NCI-H1694 treated with DMSO at 0.1 percent for 48 hours (cell line): ENCODE results near the gene UFSP1.

ENCODE experiments used
- DNase-seq: peaks from one replicate; lab custom pipeline; 2025; lab: John Stamatoyannopoulos, UW

Gene UFSP1

DNA sequence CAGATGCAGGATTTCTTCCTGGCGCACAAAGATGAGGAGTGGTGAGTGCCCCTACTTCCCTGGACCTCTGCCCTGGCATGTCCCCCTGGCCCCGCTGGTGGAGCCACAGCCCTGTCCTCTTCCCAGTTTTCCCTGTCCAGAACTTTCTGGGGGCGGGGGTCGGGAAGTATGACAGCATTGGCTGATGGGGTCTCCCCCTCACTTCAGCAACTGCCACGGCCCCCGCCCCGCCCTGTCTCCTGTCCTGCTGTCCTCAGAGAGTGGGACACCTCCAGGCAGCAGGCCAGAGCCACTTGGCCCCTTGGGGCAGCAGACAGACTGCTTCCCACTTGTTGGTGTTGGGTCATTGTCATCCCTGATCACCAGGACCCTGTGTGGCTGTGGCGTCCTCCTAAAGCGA lies 7.3 kb downstream of the UFSP1 start:
- DNase-seq, result no peak

DNA sequence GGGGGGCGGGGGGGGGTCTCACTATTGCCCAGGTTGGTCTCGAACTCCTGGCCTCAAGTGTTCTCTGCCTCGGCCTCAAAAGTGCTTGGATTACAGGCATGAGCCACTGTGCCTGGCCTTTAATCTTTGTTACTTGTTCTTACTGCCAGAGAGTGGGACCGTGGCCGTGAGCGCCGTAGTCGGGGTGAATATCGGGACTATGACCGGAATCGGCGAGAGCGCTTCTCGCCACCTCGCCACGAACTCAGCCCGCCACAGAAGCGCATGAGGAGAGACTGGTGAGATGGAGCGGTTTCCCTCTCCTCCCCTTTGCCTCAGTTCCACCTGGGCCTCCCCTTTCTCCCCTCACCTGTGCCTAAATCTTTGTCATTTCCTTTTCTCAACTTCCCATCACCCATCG lies 8.4 kb downstream of the UFSP1 start:
- no peak for DNase-seq

DNA sequence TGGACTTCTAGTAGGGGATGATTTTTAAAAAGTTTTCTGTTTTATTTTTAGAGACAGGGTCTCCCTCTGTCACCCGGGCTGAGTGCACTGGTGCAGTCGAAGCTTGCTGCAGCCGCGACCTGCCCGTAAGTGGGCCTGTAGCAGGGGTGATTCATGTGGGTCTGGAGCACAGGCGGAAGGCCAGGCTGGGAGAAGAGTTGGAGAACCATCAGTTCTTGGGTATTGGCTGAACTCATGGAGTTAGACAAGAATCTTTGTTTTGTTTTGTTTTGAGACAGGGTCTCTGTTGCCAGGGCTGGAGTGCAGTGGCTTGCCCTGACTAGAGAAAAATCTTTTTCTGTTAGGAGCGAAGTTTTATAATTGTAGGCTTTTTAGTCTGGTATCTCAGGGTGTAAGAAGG lies 8.9 kb downstream of the UFSP1 start:
- no peak for DNase-seq

- no peak for DNase-seq
These were observed 9.7 kb downstream of the UFSP1 start for GRCh38 chr7:100879685-100880261.

- DNase-seq, result no peak
These were observed 10.8 kb downstream of the UFSP1 start for GRCh38 chr7:100878685-100879084.

DNA sequence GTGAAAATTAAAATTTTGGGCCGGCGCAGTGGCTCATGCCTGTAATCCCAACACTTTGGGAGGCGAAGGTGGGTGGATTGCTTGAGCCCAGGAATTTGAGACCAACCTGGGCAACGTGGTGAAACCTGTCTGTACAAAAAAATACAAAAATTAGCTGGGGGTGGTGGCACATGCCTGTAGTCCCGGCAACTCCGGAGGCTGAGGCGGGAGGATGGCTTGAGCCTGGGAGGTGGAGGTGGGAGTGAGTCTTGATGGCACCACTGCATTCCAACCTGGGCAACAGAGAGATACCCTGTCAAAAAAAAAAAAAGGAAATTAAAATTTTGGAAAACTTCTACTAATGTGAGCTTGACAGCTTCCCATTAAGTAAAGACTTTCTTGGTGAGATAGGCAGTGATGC lies 11.5 kb downstream of the UFSP1 start:
- DNase-seq, result no peak

DNA sequence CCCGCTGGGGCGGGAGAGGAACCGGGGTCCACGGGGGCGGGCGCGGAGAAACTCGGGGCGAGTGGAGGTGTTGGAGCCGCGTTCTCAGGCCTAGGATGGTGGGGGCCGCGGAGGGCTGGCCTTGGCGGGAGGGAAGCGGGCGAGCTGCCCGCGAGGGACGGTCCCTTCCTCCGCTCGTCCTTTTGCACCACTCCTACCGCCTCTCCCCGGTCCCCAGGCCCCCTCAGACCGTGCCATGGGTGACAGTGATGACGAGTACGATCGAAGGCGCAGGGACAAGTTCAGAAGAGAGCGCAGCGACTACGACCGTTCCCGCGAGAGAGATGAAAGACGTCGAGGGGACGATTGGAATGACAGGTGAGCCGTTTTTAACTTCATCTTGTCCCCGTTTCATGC lies 14.2 kb downstream of the UFSP1 start:
- no peak for DNase-seq

DNA sequence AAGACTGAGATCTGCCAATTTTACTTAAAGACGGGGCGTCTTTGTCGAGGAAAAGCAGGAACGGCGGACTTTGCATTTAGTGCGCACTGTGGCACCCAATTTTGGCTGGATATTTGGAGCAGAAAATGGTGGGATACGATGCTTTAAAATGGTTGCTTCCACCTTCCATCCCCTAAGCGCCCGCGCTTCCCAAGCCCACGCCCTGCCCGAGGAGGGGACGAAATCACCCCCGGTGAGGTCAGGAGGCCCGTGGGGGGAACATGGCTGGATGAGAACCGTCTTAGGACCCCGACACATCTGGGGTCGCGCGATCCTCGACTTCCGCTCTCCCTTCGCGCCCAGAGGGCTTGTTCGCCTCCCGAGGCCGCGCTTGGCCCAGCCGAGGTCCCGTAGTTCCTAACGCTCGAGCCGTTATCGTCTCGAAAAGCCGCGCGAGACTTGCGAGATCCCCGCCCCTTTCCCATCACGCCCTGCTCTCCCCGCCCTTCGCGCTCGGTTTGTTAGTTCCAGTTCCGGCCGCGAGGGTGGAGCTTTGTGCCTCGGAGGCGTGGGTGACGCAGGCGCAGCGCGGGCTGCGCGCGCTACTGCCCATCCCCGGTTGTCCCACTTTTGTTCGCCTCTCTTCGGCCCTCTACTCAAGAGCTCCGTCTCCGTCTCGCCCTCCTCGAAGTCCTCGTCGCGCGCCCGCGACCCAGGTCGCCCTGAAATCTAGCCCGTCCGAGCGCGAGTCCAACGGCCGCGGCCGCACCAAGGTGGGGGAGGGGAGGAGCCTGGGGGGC lies 14.7 kb downstream of the UFSP1 start, which contains the start of gene SRRT:
SRRT (plus strand) TSS at position 527 of the 779 bp plus-strand sequence. CDS start 488 bp downstream, outside the sequence.
- DNase-seq, result peak; percentile 96

DNA sequence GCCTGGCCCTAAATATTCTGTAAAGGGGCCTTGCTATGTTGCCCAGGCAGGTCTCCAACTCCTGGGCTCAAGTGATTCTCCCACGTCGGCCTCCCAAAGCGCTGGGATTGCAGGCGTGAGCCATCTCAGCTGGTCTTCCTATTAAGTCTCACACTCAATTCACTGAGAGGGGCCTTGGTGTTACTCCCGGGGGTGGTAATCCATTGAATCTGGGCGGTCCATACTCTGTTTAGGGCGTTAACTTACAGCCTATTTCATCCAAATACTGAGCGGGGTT lies 15.3 kb downstream of the UFSP1 start:
- no peak for DNase-seq

DNA sequence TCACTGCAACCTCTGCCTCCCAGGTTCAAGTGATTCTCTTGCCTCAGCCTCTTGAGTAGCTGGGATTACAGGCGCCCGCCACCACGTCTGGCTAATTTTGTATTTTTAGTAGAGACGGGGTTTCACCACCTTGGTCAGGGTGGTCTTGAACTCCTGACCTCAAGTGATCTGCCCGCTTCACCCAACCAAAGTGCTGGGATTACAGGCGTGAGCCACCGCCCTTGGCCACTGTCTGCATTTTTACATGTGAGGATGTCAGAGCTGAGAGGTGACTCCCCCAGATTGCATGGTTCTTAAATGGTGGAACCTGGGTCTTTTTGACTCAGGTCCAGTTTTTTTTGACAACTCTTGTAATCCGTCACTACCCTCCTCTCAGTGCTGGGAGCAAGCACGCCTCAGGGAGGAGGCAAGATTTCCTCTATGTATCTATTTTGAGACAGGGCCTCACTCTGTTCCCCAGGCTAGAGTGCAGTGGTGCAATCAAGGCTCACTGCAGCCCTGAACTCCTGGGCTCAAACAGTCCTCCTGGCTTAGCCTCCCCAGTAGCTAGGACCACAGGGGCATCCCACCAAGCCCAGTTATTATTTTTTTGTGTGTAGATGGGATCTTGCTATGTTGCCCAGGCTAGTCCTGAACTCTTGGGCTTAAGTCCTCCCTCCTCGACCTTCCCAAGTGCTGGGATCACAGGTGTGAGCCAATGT lies 15.8 kb downstream of the UFSP1 start:
- no peak for DNase-seq

- DNase-seq, result no peak
These were observed 21.6 kb downstream of the UFSP1 start for GRCh38 chr7:100867776-100868485.

DNA sequence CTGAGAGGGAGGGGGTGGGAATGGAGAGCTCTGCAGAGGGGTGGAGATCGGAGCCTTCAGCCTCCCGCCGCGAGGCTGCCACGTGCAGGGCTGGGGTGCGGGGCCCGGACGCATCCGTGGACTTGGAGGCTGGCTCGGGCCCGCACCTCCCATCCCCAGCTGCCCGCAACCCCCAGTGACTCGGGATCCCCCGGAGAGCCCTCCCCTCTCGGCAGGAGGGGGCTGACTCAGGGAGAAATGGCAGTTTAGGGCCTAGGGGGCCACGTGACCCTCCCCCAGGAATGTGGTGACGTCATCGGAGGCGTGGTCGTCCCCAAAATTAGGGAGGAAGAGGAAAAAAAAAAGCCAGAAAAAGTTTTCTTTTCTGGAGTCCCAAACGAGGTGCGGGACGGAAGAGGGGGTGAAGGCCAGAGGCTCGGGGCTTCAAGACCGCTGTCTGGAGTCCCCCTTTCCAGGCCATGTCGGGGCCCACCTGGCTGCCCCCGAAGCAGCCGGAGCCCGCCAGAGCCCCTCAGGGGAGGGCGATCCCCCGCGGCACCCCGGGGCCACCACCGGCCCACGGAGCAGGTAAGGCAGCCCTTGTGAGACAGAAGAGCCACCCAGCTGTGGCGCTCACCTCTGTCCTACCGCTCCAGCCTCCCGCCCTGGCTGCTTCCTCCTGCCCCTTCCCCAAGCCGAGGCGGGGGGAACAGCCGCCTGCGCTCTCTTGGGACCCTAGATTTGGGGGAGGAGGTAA lies 22.3 kb downstream of the UFSP1 start, which contains the start of gene TRIP6:
TRIP6 (plus strand) TSS at position 348 of the 736 bp plus-strand sequence; CDS start at position 459, 111 bp downstream.
- no peak for DNase-seq

DNA sequence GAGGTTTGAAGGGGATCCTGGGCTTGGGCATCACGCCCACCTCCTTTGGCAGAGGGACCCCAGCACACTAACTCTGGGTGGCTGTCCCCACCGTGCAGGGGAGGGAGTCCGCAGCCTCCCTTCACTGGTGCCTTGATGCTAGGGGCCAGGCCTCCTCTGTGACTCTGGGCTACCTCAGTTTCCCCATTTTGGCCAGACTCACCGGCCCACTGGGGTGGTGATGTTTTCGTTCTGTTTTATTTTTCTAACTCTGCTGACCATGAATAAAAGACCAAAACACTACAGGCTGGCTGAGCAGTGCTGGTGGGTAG lies 22.8 kb downstream of the UFSP1 start:
- DNase-seq, result no peak

DNA sequence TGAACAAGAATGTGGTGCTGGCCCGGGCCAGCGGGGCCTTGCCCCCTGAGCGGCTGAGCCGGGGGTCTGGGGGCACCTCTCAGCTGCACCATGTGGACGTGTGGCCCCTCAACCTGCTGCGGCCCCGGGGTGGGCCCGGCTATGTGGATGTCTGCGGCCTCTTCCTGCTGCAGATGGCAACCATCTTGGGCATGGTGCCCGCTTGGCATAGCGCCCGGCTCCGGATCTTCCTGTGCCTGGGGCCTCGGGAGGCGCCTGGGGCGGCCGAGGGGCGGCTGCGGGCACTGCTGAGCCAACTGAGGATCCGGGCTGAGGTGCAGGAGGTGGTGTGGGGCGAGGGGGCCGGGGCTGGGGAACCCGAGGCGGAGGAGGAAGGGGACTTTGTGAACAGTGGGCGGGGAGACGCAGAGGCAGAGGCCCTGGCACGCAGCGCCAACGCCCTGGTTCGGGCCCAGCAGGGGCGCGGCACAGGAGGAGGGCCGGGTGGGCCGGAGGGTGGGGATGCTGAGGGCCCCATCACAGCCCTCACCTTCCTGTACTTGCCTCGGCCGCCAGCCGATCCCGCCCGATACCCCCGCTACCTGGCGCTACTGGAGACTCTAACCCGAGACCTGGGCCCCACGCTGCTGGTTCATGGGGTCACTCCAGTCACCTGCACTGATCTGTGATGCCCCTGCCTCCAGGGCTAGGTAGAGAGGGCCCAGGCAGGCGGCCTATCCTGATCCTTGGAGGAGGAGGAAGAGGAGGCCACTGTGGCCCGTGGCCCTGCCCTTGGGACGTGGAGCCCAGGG lies 23.4 kb downstream of the UFSP1 start:
- peak; percentile 39 for DNase-seq

DNA sequence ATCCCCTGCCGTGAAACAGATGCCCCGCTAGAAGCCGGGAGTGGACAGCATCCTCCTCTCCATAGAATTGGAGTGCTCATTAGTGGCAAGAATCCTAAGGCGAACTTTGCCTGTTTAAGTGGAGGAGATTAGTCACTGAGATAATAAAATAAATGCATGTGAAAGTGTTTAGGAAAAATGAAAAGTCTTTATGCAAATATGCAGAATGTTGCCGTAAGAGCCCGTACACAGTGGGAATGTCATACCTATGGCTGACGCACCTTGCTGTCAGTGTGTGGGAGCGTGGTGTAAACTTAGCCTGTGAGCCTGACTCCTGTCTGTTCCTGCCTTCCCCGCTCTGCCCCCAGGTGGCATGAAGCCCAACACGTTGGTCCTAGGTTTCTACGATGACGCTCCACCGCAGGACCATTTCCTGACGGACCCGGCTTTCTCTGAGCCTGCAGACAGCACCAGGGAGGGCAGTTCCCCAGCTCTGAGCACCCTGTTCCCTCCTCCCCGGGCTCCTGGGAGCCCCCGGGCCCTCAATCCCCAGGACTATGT lies 24.1 kb downstream of the UFSP1 start:
- no peak for DNase-seq

GRCh38 chr7:100864263-100864845 lies 25.2 kb downstream of the UFSP1 start:
- no peak for DNase-seq

DNA sequence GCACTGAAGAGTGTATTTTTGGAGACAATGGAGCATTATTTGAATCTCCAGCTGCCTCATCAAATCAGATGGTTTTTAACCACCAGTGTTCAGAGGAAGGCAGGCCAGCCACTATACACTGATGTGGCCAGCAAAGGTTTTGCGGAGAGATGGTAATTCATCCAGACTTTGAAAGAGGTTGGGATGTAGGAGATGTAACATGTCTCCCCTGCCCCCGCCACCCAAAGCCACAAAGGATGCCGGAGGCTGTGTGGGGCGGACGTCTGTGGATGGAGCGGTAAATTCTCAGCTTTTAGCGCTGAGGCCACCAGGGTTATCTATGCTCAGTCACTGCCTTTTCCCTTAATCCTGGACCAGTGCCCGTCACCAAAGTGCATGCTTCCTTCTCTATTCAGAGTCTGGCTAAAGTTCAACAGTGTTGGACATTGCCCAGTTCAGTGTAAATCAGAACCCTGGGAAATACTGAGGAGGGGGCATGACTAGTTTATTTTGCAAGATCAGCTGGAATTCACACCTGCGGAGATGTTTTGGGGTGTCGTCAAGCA lies 26.0 kb downstream of the UFSP1 start:
- no peak for DNase-seq

- no peak for DNase-seq
These were observed 27.9 kb downstream of the UFSP1 start for GRCh38 chr7:100861616-100861985.

GRCh38 chr7:100860702-100861615 lies 28.6 kb downstream of the UFSP1 start:
- no peak for DNase-seq
